Measurements from ENCODE around the gene KIF26B. TPM values are rescaled to one million over a fixed set of nuclear protein-coding genes. Genes with fewer than 3 reads are reported as not detected.

The KIF26B gene
- polyA plus RNA-seq, 1 donor (not counting 4 experiments of a cell fraction or from before 2014, with no cell fraction given): 0.58 TPM

GRCh38 chr1:245201827-245202226, 47.0 kb downstream of the KIF26B start:
- H3K4me3 ChIP-seq (ENCODE audit: control insufficient read depth in 2 of 3, extremely low read depth in 1 of 3, insufficient read depth in 2 of 3, low read depth in 1 of 3, low read length in 3 of 3): no peak overlapping the region
- no peaks in the 10 kb centered on the region for H4K20me1 ChIP-seq (ENCODE audit: control insufficient read depth, extremely low read depth, insufficient read depth, low read length)
- no peak overlapping the region for H3K27ac ChIP-seq (ENCODE audit: control insufficient read depth, insufficient read depth, low read length)
- H3K36me3 ChIP-seq (ENCODE audit: control insufficient read depth in 2 of 2, extremely low read depth in 1 of 2, insufficient read depth in 2 of 2, low read length in 2 of 2): peaks cover 0 to 2% of the 10 kb centered on the region in 2 experiments
- dilution Hi-C loops (cut with MboI; ENCODE audit: extremely low pct_ligation_motif_present, low sequenced_read_pairs): no loop called here
- no peak for FAIRE-seq
- peaks cover 6% of the 10 kb centered on the region for H3K9me3 ChIP-seq (ENCODE audit: control insufficient read depth, low read depth, low read length)
- no peak overlapping the region for H3K4me2 ChIP-seq (ENCODE audit: control insufficient read depth, extremely low read depth, insufficient read depth, low read depth, low read length)
- no peak overlapping the region for H3K9ac ChIP-seq (ENCODE audit: control insufficient read depth, extremely low read depth, insufficient read depth, low read length)
- H3K4me1 ChIP-seq (ENCODE audit: control insufficient read depth, extremely low read depth, insufficient read depth, low read length): no peaks in the 10 kb centered on the region
- no peaks in the 10 kb centered on the region for H3K79me2 ChIP-seq (ENCODE audit: control insufficient read depth, insufficient read depth, low read length)
- H3K9me1 ChIP-seq (ENCODE audit: control insufficient read depth, extremely low read depth, insufficient read depth, low read length): no peaks in the 10 kb centered on the region
- DNase-seq (ENCODE audit: low read depth, low spot score): no peak
- no peaks in the 10 kb centered on the region for H3K27me3 ChIP-seq (ENCODE audit: control insufficient read depth, extremely low read depth, insufficient read depth, low read length)
- no peak overlapping the region for H2AFZ ChIP-seq (ENCODE audit: control insufficient read depth, low read length)
- TF ChIP-seq EZH2 (IDR thresholded peaks at IDR 0.05; ENCODE audit: low read length) (no peak), CTCF (optimal IDR thresholded peaks at IDR 0.05 in 1 of 3, IDR thresholded peaks at IDR 0.05 in 1 of 3, conservative IDR thresholded peaks at IDR 0.05 in 1 of 3; ENCODE audit: extremely low read depth in 1 of 3, insufficient read depth in 2 of 3, low read length in 3 of 3) (no peak)

GRCh38 chr1:245205396-245205795, 50.6 kb downstream of the KIF26B start:
- H3K36me3 ChIP-seq (ENCODE audit: control insufficient read depth in 2 of 2, extremely low read depth in 1 of 2, insufficient read depth in 2 of 2, low read length in 2 of 2): peaks cover 0 to 2% of the 10 kb centered on the region in 2 experiments
- FAIRE-seq: no peak
- dilution Hi-C loops (cut with MboI; ENCODE audit: extremely low pct_ligation_motif_present, low sequenced_read_pairs): no loop called here

More at GRCh38 chr1:245205396-245205795, 50.6 kb downstream of the KIF26B start:
- Histone ChIP-seq H3K4me1 (ENCODE audit: control insufficient read depth, extremely low read depth, insufficient read depth, low read length) (no peaks in the 10 kb centered on the region), H3K4me3 (ENCODE audit: control insufficient read depth in 2 of 3, extremely low read depth in 1 of 3, insufficient read depth in 2 of 3, low read depth in 1 of 3, low read length in 3 of 3) (no peak overlapping the region), H3K27ac (ENCODE audit: control insufficient read depth, insufficient read depth, low read length) (no peak overlapping the region), H3K9ac (ENCODE audit: control insufficient read depth, extremely low read depth, insufficient read depth, low read length) (no peak overlapping the region), H4K20me1 (ENCODE audit: control insufficient read depth, extremely low read depth, insufficient read depth, low read length) (no peaks in the 10 kb centered on the region), H3K9me3 (ENCODE audit: control insufficient read depth, low read depth, low read length) (peaks cover 17% of the 10 kb centered on the region), H3K4me2 (ENCODE audit: control insufficient read depth, extremely low read depth, insufficient read depth, low read depth, low read length) (no peak overlapping the region), H3K9me1 (ENCODE audit: control insufficient read depth, extremely low read depth, insufficient read depth, low read length) (no peaks in the 10 kb centered on the region), H3K27me3 (ENCODE audit: control insufficient read depth, extremely low read depth, insufficient read depth, low read length) (no peaks in the 10 kb centered on the region), H3K79me2 (ENCODE audit: control insufficient read depth, insufficient read depth, low read length) (no peaks in the 10 kb centered on the region), H2AFZ (ENCODE audit: control insufficient read depth, low read length) (no peak overlapping the region)
- DNase-seq (ENCODE audit: low read depth, low spot score): no peak
- TF ChIP-seq EZH2 (IDR thresholded peaks at IDR 0.05; ENCODE audit: low read length): no peak
- no peak for TF ChIP-seq CTCF (optimal IDR thresholded peaks at IDR 0.05 in 1 of 3, IDR thresholded peaks at IDR 0.05 in 1 of 3, conservative IDR thresholded peaks at IDR 0.05 in 1 of 3; ENCODE audit: extremely low read depth in 1 of 3, insufficient read depth in 2 of 3, low read length in 3 of 3)
